Neural progenitor cell (in vitro differentiated cells): ENCODE measurements around the gene CFAP20. TPM values are rescaled to one million over a fixed set of nuclear protein-coding genes. Genes with fewer than 3 reads are reported as not detected.

Source experiments
- DNase-seq: peaks from one replicate; pipeline ENCODE4 v3.0.0-alpha.2; 2016; ENCODE audit warnings: low spot score
- H2AFZ ChIP-seq: fragments of 200-600 bp; sonication (generic); replicated peaks from 2 replicates; pipeline ENCODE4 v1.6.1; 2016; ENCODE audit warnings: antibody characterized with exemption
- H3F3A ChIP-seq: fragments of 200-600 bp; sonication (generic); 2 replicates; pipeline ENCODE4 v1.6.1; 2016; ENCODE audit warnings: antibody characterized with exemption, low read depth
- H3K27ac ChIP-seq: fragments of 200-600 bp; sonication (generic); 2 replicates; pipeline ENCODE4 v1.5.1; 2016; ENCODE audit warnings: mild to moderate bottlenecking
- H3K27me3 ChIP-seq: fragments of 200-600 bp; sonication (generic); 2 replicates; pipeline ENCODE4 v1.6.1; 2016; ENCODE audit warnings: mild to moderate bottlenecking, moderate library complexity
- H3K36me3 ChIP-seq: fragments of 200-600 bp; sonication (generic); 2 replicates; pipeline ENCODE4 v1.5.1; 2016
- H3K4me1 ChIP-seq: fragments of 200-600 bp; sonication (generic); 2 replicates; pipeline ENCODE4 v1.6.1; 2016; ENCODE audit warnings: mixed run types
- H3K4me2 ChIP-seq: fragments of 200-600 bp; sonication (generic); 2 replicates; pipeline ENCODE4 v1.6.1; 2016
- H3K4me3 ChIP-seq: fragments of 200-600 bp; sonication (generic); 2 replicates; pipeline ENCODE4 v1.5.1; 2016
- H3K79me2 ChIP-seq: fragments of 200-600 bp; sonication (generic); 2 replicates; pipeline ENCODE4 v1.6.1; 2016; ENCODE audit warnings: low read depth
- H3K9ac ChIP-seq: fragments of 200-600 bp; sonication (generic); 2 replicates; pipeline ENCODE4 v1.6.1; 2016
- H3K9me3 ChIP-seq: fragments of 200-600 bp; sonication (generic); 2 replicates; pipeline ENCODE4 v1.5.1; 2016; ENCODE audit warnings: low read depth
- H4K20me1 ChIP-seq: fragments of 200-600 bp; sonication (generic); 2 replicates; pipeline ENCODE4 v1.6.1; 2016; ENCODE audit warnings: low read depth
- H3K27ac Mint-ChIP-seq: 3 replicates; pipeline ENCODE4 v1.8.0; 2021; ENCODE audit warnings: mixed read lengths
- H3K27me3 Mint-ChIP-seq: 2 replicates; pipeline ENCODE4 v1.8.0; 2022; ENCODE audit warnings: low read depth, mild to moderate bottlenecking, inconsistent platforms, moderate library complexity, mixed read lengths; ENCODE audit not compliant: insufficient read depth
- H3K36me3 Mint-ChIP-seq: 3 replicates; pipeline ENCODE4 v1.8.0; 2021; ENCODE audit warnings: mixed read lengths
- H3K4me1 Mint-ChIP-seq: 3 replicates; pipeline ENCODE4 v1.8.0; 2021; ENCODE audit warnings: mixed read lengths
- H3K4me3 Mint-ChIP-seq: 3 replicates; pipeline ENCODE4 v1.8.0; 2021; ENCODE audit warnings: mild to moderate bottlenecking, moderate library complexity, mixed read lengths
- H3K9me3 Mint-ChIP-seq: 3 replicates; pipeline ENCODE4 v1.8.0; 2020; ENCODE audit warnings: mixed read lengths
- CTCF ChIP-seq: fragments of 200-600 bp; sonication (generic); IDR thresholded peaks from 2 replicates; pipeline ENCODE4 v1.5.1; 2017; ENCODE audit warnings: antibody characterized with exemption, mild to moderate bottlenecking
- EZH2 ChIP-seq: fragments of 200-600 bp; sonication (generic); IDR thresholded peaks from 2 replicates; pipeline ENCODE4 v1.6.1; 2017; ENCODE audit warnings: antibody characterized with exemption, mild to moderate bottlenecking, moderate library complexity
- EZH2phosphoT487 ChIP-seq: fragments of 200-600 bp; sonication (generic); IDR thresholded peaks from 2 replicates; pipeline ENCODE4 v1.6.1; 2017; ENCODE audit warnings: antibody characterized with exemption
- total RNA-seq: library from RNA; depleted of rRNA; stranded (reverse); fragments of >200 nt; gene quantifications from 2 replicates; pipeline ENCODE4 v1.2.3, GENCODE V29; 2015; ENCODE audit warnings: low replicate concordance

Gene CFAP20
- total RNA-seq, 1 donor from 2014 or later = 93.8 TPM

- DNase-seq = no peak
- Histone ChIP-seq H3F3A (no peaks in the 10 kb centered on the region), H3K4me1 (no peaks in the 10 kb centered on the region), H3K4me2 (no peak overlapping the region), H3K9ac (no peak overlapping the region), H3K36me3 (peaks cover 2% of the 10 kb centered on the region), H2AFZ (no peak overlapping the region), H3K27me3 (no peaks in the 10 kb centered on the region), H3K4me3 (no peak overlapping the region), H4K20me1 (no peaks in the 10 kb centered on the region), H3K9me3 (no peaks in the 10 kb centered on the region), H3K79me2 (no peaks in the 10 kb centered on the region), H3K27ac (no peak overlapping the region)
- Mint-ChIP-seq H3K27me3 (no peaks in the 10 kb centered on the region), H3K9me3 (no peaks in the 10 kb centered on the region), H3K4me3 (no peak overlapping the region), H3K36me3 (peaks cover 1% of the 10 kb centered on the region), H3K27ac (no peak overlapping the region), H3K4me1 (no peaks in the 10 kb centered on the region)
- TF ChIP-seq CTCF (no peak), EZH2phosphoT487 (no peak), EZH2 (no peak)
Measured at GRCh38 chr16:58157239-58157638, 28.1 kb upstream of the CFAP20 start.

- Histone ChIP-seq H3F3A (no peaks in the 10 kb centered on the region), H3K4me2 (no peak overlapping the region), H3K9me3 (no peaks in the 10 kb centered on the region), H4K20me1 (no peaks in the 10 kb centered on the region), H3K27ac (no peak overlapping the region), H3K27me3 (no peaks in the 10 kb centered on the region), H3K4me3 (no peak overlapping the region), H3K4me1 (no peaks in the 10 kb centered on the region), H3K79me2 (no peaks in the 10 kb centered on the region), H3K9ac (no peak overlapping the region), H2AFZ (no peak overlapping the region), H3K36me3 (no peaks in the 10 kb centered on the region)
- Mint-ChIP-seq H3K4me3 (no peak overlapping the region), H3K4me1 (no peaks in the 10 kb centered on the region), H3K27me3 (no peaks in the 10 kb centered on the region), H3K27ac (no peak overlapping the region), H3K36me3 (peaks cover 1% of the 10 kb centered on the region), H3K9me3 (no peaks in the 10 kb centered on the region)
- no peak for DNase-seq
- TF ChIP-seq EZH2phosphoT487 = no peak
- TF ChIP-seq EZH2 = no peak
- TF ChIP-seq CTCF = no peak
Measured at GRCh38 chr16:58155839-58156238, 26.7 kb upstream of the CFAP20 start.

GRCh38 chr16:58154345-58154744 is 25.2 kb upstream of the CFAP20 start:
- no peaks in the 10 kb centered on the region for H3K4me1 ChIP-seq
- no peaks in the 10 kb centered on the region for H3K4me1 Mint-ChIP-seq
- no peak overlapping the region for H3K4me2 ChIP-seq
- no peaks in the 10 kb centered on the region for H3K79me2 ChIP-seq
- H3K36me3 Mint-ChIP-seq = peaks cover under 1% of the 10 kb centered on the region
- no peaks in the 10 kb centered on the region for H3K36me3 ChIP-seq
- no peak for DNase-seq
- TF ChIP-seq CTCF (no peak), EZH2 (no peak), EZH2phosphoT487 (no peak)
- H3K9me3 ChIP-seq = no peaks in the 10 kb centered on the region
- H3K9ac ChIP-seq = no peak overlapping the region
- no peak overlapping the region for H3K27ac Mint-ChIP-seq
- H3K27me3 Mint-ChIP-seq = no peaks in the 10 kb centered on the region
- no peaks in the 10 kb centered on the region for H3K9me3 Mint-ChIP-seq
- H3K4me3 ChIP-seq = no peak overlapping the region
- no peaks in the 10 kb centered on the region for H3K27me3 ChIP-seq
- no peaks in the 10 kb centered on the region for H3F3A ChIP-seq
- H2AFZ ChIP-seq = no peak overlapping the region
- no peak overlapping the region for H3K27ac ChIP-seq
- H3K4me3 Mint-ChIP-seq = no peak overlapping the region
- H4K20me1 ChIP-seq = no peaks in the 10 kb centered on the region
